K562 (cell line): ENCODE data around the gene RFPL3. TPM values are rescaled to one million over a fixed set of nuclear protein-coding genes. Genes with fewer than 3 reads are reported as not detected.

Experiments used
- ATAC-seq: fragments of 200-7000 bp; cut with Tn5 transposase; 3 replicates; pipeline ENCODE4 v1.9.1; 2020; ENCODE audit warnings: moderate library complexity
- BruUV-seq: library from RNA; stranded (reverse); fragments of 400-500 nt; replicated peaks from 2 replicates; lab custom pipeline; 2021; lab: Mats Ljungman, UMichigan
- CTCF ChIA-PET: fragments of 300-600 bp; formaldehyde crosslinking; extraction: SDS; loops from one replicate; lab custom pipeline; 2021; ENCODE audit warnings: low intra/inter-chr PET ratio; lab: Yijun Ruan, JAX
- POLR2A ChIA-PET: fragments of 300-600, 350-650 bp; sonication (Branson Sonifier 250); formaldehyde crosslinking; extraction: SDS; loops from one replicate; lab custom pipeline; 2021; ENCODE audit warnings: antibody characterized with exemption, inconsistent platforms; lab: Yijun Ruan, JAX
- DNase-seq, 4 experiments: peaks; one replicate each; pipeline versions ENCODE4 v3.0.0 to v3.0.0-alpha.2; 2011 to 2018; ENCODE audit warnings: low spot score in 3 of 4, mixed read lengths in 3 of 4; ENCODE audit errors: extremely low read depth in 1 of 4
- FAIRE-seq: peaks from 2 replicates; lab custom pipeline; 2011; peaks lifted over from hg19 to GRCh38; lab: Jason Lieb, UNC
- H2AFZ ChIP-seq: 2 replicates; pipeline ENCODE4 v1.6.0; 2011; ENCODE audit warnings: low read depth, low read length, control low read depth, inconsistent platforms
- H3K27ac ChIP-seq: fragments of 200-600 bp; 3 replicates; pipeline ENCODE4 v1.8.0; 2011; ENCODE audit warnings: low read depth, mild to moderate bottlenecking, control low read depth, inconsistent platforms, low read length, moderate library complexity, mixed read lengths; ENCODE audit errors: extremely low read depth
- H3K27me3 ChIP-seq, 2 experiments: fragments of 300-600 bp in 1 of 2; 2 replicates in 1 of 2; 3 replicates in 1 of 2; pipeline versions ENCODE4 v1.6.0 to v1.8.0; 2011; ENCODE audit warnings: inconsistent platforms in 2 of 2, low read length in 2 of 2, mild to moderate bottlenecking in 1 of 2, mixed read lengths in 1 of 2, moderate library complexity in 1 of 2; ENCODE audit not compliant: control insufficient read depth in 2 of 2, insufficient read depth in 2 of 2
- H3K36me3 ChIP-seq: fragments of 300-600 bp; 3 replicates; pipeline ENCODE4 v1.8.0; 2011; ENCODE audit warnings: mild to moderate bottlenecking, low read length, inconsistent platforms; ENCODE audit not compliant: control insufficient read depth, insufficient read depth
- H3K4me1 ChIP-seq, 2 experiments: fragments of 200-600 bp in 1 of 2; replicated peaks in 1 of 2; 2 replicates in 1 of 2; 3 replicates in 1 of 2; pipeline versions ENCODE4 v1.5.1 to v1.8.0; 2011; ENCODE audit warnings: inconsistent platforms in 2 of 2, low read length in 2 of 2, mild to moderate bottlenecking in 1 of 2, mixed read lengths in 1 of 2, moderate library complexity in 1 of 2; ENCODE audit not compliant: control insufficient read depth in 2 of 2, insufficient read depth in 2 of 2
- H3K4me2 ChIP-seq: 2 replicates; pipeline ENCODE4 v1.6.1; 2011; ENCODE audit warnings: low read length, control low read depth, inconsistent platforms, mixed read lengths; ENCODE audit not compliant: insufficient read depth
- H3K4me3 ChIP-seq: fragments of 200-600 bp; sonication (generic), shearing (Covaris generic); 2 replicates; pipeline ENCODE4 v1.5.1; 2016; ENCODE audit warnings: control low read depth, inconsistent platforms
- H3K79me2 ChIP-seq: fragments of 200-600 bp; 3 replicates; pipeline ENCODE4 v1.8.0; 2011; ENCODE audit warnings: low read length, inconsistent platforms; ENCODE audit not compliant: control insufficient read depth, insufficient read depth
- H3K9ac ChIP-seq, 2 experiments: 2 replicates each; pipeline versions ENCODE4 v1.6.0 to v1.6.1; 2011; ENCODE audit warnings: low read depth in 2 of 2, low read length in 2 of 2, control low read depth in 1 of 2, inconsistent platforms in 1 of 2, mild to moderate bottlenecking in 1 of 2, mixed read lengths in 1 of 2; ENCODE audit not compliant: insufficient read depth in 1 of 2
- H3K9me1 ChIP-seq: one replicate; pipeline ENCODE4 v1.6.0; 2011; ENCODE audit warnings: inconsistent platforms, mild to moderate bottlenecking, low read length, moderate library complexity; ENCODE audit not compliant: control insufficient read depth, insufficient read depth
- H3K9me3 ChIP-seq: replicated peaks from 2 replicates; pipeline ENCODE4 v1.5.1; 2011; ENCODE audit warnings: low read depth, low read length, inconsistent platforms; ENCODE audit not compliant: control insufficient read depth, insufficient read depth
- H4K20me1 ChIP-seq: replicated peaks from 2 replicates; pipeline ENCODE4 v1.6.1; 2011; ENCODE audit warnings: low read length, inconsistent platforms, mixed read lengths; ENCODE audit not compliant: control insufficient read depth, insufficient read depth
- NR3C1 ChIP-seq: sonication (generic); formaldehyde crosslinking; IDR thresholded peaks from 2 replicates; pipeline ENCODE4 v1.8.1; 2022; ENCODE audit warnings: missing genetic modification reagents
- SAP30 ChIP-seq: fragments of 200-600 bp; sonication (generic); IDR thresholded peaks from 2 replicates; pipeline ENCODE4 v1.6.1; 2012; ENCODE audit warnings: borderline replicate concordance, low read depth, mild to moderate bottlenecking, moderate library complexity, low read length, control low read depth, inconsistent platforms; ENCODE audit not compliant: insufficient read depth, poor library complexity, severe bottlenecking
- TAF1 ChIP-seq: IDR thresholded peaks from 2 replicates; pipeline ENCODE4 v1.6.1; 2011; ENCODE audit warnings: mild to moderate bottlenecking, low read length, moderate library complexity; ENCODE audit not compliant: insufficient read depth, control insufficient read depth, severe bottlenecking; ENCODE audit errors: extremely low read depth
- ZC3H11A ChIP-seq: IDR thresholded peaks from 2 replicates; pipeline ENCODE4 v1.6.1; 2012; ENCODE audit warnings: low read depth, low read length, improper control_type of control experiment
- ZNF507 ChIP-seq: conservative IDR thresholded peaks from 2 replicates; pipeline ENCODE4 v1.6.1; 2017; ENCODE audit warnings: missing genetic modification characterization, missing compliant biosample characterization
- ZSCAN32 ChIP-seq: fragments of 450-650 bp; formaldehyde crosslinking; IDR thresholded peaks from 2 replicates; pipeline ENCODE4 v1.4.0; 2020; ENCODE audit warnings: mild to moderate bottlenecking, moderate library complexity
- WGBS: fragments of 100-300 bp; shearing (Covaris generic); methylation state at CpG from one replicate; pipeline ENCODE4 v1.1.6; 2016; ENCODE audit warnings: low coverage, mixed read lengths; ENCODE audit not compliant: insufficient coverage; ENCODE audit errors: missing lambda C conversion rate; 5-methylcytosine and 5-hydroxymethylcytosine counted together
- in situ Hi-C: fragments of 300-500 bp; cut with MboI; formaldehyde crosslinking; loops from 4 replicates; pipeline ENCODE4 v1.15.0; 2018; ENCODE audit warnings: inconsistent platforms, mixed read lengths
- intact Hi-C: fragments of 100-400 bp; cut with micrococcal nuclease; formaldehyde crosslinking; loops from 2 replicates; pipeline ENCODE4 v1.14.2; 2022
- polyA plus RNA-seq, 8 experiments: library from polyadenylated mRNA; depleted of rRNA in 4 of 8; stranded (reverse) in 5 of 8; unstranded in 3 of 8; fragments of >200 nt; fragmentation: Nextera tagmentation in 2 of 8; fragmentation: Illumina TruSeq in 1 of 8; extraction: Ambion mirVana in 2 of 8; extraction: Trizol in 1 of 8; gene quantifications; 2 replicates each; pipeline versions ENCODE4 v1.2.1 to v1.2.3, GENCODE V29; 2011 to 2014; ENCODE audit warnings: inconsistent platforms in 1 of 8, missing spikeins in 1 of 8
- total RNA-seq, 7 experiments: library from RNA; depleted of rRNA in 6 of 7; stranded (reverse); fragments of >200 nt in 6 of 7; fragmentation: Illumina TruSeq in 2 of 7; extraction: Trizol in 2 of 7; gene quantifications; 2 replicates each; pipeline versions ENCODE4 v1.2.1 to v1.2.3, GENCODE V29; 2011 to 2021; ENCODE audit warnings: low replicate concordance in 1 of 7

Gene RFPL3
- total and polyA plus RNA-seq, 9 of the 15 experiments (the other 6 are each of a cell fraction or from before 2014, with no cell fraction given) = not detected

DNA sequence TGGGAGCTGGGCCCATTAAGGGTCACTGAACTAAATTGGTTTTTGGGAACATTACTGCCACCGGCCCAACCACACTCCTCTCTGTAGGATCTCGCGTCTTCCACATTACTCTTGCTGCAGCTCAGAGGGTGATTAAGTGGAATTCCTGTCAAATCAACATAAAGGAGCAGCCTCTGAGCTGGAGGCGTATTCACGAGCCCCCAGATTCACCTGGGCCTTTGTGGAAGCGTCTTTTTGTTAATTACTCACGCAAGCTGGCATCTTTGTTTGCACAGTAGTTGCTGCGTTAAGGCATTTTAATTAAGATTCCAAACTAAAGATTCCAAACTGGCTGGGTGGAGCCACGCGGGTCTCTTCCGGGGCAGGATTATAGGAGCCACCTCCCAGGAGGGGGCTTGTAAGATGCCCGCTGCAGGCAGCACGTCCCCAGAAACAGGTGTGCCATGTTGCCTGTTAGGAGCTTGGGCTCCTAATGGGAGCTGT, 21.5 kb upstream of the RFPL3 start:
- DNase-seq = no peak
- Histone ChIP-seq H3K36me3 (no peaks in the 10 kb centered on the region), H3K4me3 (no peak overlapping the region), H4K20me1 (no peaks in the 10 kb centered on the region), H2AFZ (no peak overlapping the region), H3K4me1 (no peaks in the 10 kb centered on the region)
- ATAC-seq = no peak
- POLR2A ChIA-PET = interaction anchor here (0.7 kb wide), 1 partner anchor 12 kb away, joined by 5 read pairs; no protein-coding TSS in a partner anchor
- WGBS = 0% methylated on average over 9 of the region's 13 CpGs
- TF ChIP-seq SAP30 (no peak), ZNF507 (no peak), ZC3H11A (no peak), TAF1 (no peak), ZSCAN32 (CRISPR knock-in tag) (no peak), NR3C1 (no peak)
- TF ChIP-seq, all 486 proteins: peak for 0
- H3K9me1 ChIP-seq = no peaks in the 10 kb centered on the region
- peaks cover 15 to 59% of the 10 kb centered on the region in 2 experiments; a peak in 4 of 5 replicates for H3K27me3 ChIP-seq
- H3K79me2 ChIP-seq = no peaks in the 10 kb centered on the region
- in situ Hi-C loops (no loop called here), intact Hi-C loops (no loop called here)
- no peak overlapping the region for H3K27ac ChIP-seq
- CTCF ChIA-PET = no interaction called here
- H3K4me2 ChIP-seq = no peak overlapping the region
- no peaks in the 10 kb centered on the region for H3K9me3 ChIP-seq
- no peak for FAIRE-seq
- no peak overlapping the region for H3K9ac ChIP-seq
- no TSS peak for BruUV-seq
